ENCODE measurements around the gene BACH2.

- no peak for TF ChIP-seq CTCF (IDR thresholded peaks at IDR 0.05; ENCODE audit: control extremely low read depth in 1 of 3, insufficient read depth in 1 of 3, low read depth in 1 of 3, low read length in 3 of 3)
- no peak for TF ChIP-seq YY1 (IDR thresholded peaks at IDR 0.05; ENCODE audit: low read depth, low read length)
Measured at GRCh38 chr6:89985751-89986493, 310.7 kb downstream of the BACH2 start.
